Hepatocyte (in vitro differentiated cells): ENCODE results near the gene RTN4IP1.

ENCODE experiments used
- EZH2phosphoT487 ChIP-seq: fragments of 200-600 bp; sonication (generic); IDR thresholded peaks from one replicate; pipeline ENCODE4 v1.6.1; 2018; ENCODE audit warnings: antibody characterized with exemption, mild to moderate bottlenecking, low read depth, moderate library complexity; ENCODE audit not compliant: unreplicated experiment, severe bottlenecking
- TF ChIP-seq, protein P1 (sequence below): fragments of 200-600 bp; sonication (generic); IDR thresholded peaks from 2 replicates; pipeline ENCODE4 v1.5.1; 2016; ENCODE audit warnings: antibody characterized with exemption, mild to moderate bottlenecking; ENCODE audit not compliant: poor library complexity

DNA sequence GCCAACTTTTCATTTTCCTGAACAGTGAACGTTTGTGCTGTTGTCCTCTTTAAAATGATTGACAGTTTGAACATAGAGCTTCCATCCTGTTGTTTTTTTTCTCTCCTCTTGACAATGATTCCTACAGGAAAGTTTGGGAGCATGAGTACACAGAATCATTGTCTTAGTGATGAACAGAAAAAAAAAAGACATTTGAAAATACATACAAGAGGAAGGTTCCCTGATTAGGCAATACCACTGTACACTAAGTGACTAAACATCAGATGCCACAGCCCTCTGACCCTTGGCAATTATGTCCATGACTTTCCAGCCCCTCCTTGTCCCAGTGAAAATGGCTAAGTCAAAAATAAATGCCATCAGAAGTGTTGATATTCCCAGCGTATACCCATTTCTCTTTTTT, 71.5 kb downstream of the RTN4IP1 start:
- TF ChIP-seq, protein P1, sequence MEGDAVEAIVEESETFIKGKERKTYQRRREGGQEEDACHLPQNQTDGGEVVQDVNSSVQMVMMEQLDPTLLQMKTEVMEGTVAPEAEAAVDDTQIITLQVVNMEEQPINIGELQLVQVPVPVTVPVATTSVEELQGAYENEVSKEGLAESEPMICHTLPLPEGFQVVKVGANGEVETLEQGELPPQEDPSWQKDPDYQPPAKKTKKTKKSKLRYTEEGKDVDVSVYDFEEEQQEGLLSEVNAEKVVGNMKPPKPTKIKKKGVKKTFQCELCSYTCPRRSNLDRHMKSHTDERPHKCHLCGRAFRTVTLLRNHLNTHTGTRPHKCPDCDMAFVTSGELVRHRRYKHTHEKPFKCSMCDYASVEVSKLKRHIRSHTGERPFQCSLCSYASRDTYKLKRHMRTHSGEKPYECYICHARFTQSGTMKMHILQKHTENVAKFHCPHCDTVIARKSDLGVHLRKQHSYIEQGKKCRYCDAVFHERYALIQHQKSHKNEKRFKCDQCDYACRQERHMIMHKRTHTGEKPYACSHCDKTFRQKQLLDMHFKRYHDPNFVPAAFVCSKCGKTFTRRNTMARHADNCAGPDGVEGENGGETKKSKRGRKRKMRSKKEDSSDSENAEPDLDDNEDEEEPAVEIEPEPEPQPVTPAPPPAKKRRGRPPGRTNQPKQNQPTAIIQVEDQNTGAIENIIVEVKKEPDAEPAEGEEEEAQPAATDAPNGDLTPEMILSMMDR = no peak
- TF ChIP-seq EZH2phosphoT487 = no peak
